SHP77 treated with DMSO at 0.1 percent for 48 hours (cell line): ENCODE results near the gene SLC35A2.

Source experiments
- DNase-seq: peaks from one replicate; lab custom pipeline; 2025; lab: John Stamatoyannopoulos, UW

SLC35A2 gene

GRCh38 chrX:48911412-48912182 is at the start of gene SLC35A2:
SLC35A2 (minus strand) TSS chrX:48911646; CDS start chrX:48911636, 10 bp downstream.
- peak; percentile 52 for DNase-seq

GRCh38 chrX:48960291-48960690 is 48.8 kb upstream of the SLC35A2 start:
- DNase-seq: no peak

DNA sequence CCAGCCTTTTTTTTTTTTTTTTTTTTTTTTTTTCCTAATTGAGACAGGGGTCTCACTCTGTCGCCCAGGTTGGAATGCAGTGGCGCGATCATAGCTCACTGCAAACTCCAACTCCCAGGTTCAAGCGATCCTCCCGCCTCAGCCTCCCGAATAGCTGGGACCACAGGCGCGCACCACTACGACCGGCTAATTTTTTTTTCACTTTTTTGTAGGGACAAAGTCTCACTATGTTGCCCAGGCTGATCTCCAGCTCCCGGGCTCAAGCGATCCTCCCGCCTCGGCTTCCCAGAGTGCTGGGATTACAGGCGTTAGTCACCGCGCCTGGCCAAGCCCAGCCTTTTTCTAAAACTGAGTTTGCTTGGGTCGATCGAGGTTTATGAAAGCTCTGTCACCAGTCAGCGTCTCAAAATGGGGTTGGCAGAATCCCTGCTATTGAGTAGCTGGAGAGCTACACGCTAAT is 47.2 kb upstream of the SLC35A2 start:
- no peak for DNase-seq

GRCh38 chrX:48957827-48958634 is 46.6 kb upstream of the SLC35A2 start:
- peak; percentile 78 for DNase-seq

DNA sequence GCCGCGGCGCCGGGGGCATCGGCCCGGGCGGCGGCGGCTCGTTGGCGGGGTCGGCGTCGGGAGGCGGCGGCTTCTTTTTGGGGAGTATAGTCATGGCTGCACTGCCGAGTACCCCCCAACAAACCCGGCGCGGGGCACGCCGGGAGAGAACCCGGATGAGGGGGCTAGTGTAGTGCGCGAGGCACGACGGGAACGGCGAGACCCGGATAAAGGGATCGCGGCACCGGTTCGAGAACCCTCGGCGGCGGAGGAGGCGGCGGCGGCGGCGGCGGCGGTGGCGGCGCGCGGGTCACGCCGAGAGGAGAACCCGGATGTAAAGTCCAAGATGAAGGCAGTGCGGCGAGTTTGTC is 46.0 kb upstream of the SLC35A2 start, which contains the start of gene OTUD5:
Gene OTUD5 (minus strand): TSS at position 131 of the 350 bp plus-strand sequence. CDS start 37 bp downstream, at position 94.
- DNase-seq: no peak

GRCh38 chrX:48956728-48957414 is 45.4 kb upstream of the SLC35A2 start:
- DNase-seq: no peak

GRCh38 chrX:48948589-48948988 is 37.1 kb upstream of the SLC35A2 start:
- no peak for DNase-seq

- no peak for DNase-seq
These were observed 34.3 kb upstream of the SLC35A2 start for GRCh38 chrX:48945517-48946348.

- DNase-seq: no peak
These were observed 31.4 kb upstream of the SLC35A2 start for GRCh38 chrX:48942895-48943294.

GRCh38 chrX:48940404-48940955 is 29.0 kb upstream of the SLC35A2 start:
- DNase-seq: no peak

DNA sequence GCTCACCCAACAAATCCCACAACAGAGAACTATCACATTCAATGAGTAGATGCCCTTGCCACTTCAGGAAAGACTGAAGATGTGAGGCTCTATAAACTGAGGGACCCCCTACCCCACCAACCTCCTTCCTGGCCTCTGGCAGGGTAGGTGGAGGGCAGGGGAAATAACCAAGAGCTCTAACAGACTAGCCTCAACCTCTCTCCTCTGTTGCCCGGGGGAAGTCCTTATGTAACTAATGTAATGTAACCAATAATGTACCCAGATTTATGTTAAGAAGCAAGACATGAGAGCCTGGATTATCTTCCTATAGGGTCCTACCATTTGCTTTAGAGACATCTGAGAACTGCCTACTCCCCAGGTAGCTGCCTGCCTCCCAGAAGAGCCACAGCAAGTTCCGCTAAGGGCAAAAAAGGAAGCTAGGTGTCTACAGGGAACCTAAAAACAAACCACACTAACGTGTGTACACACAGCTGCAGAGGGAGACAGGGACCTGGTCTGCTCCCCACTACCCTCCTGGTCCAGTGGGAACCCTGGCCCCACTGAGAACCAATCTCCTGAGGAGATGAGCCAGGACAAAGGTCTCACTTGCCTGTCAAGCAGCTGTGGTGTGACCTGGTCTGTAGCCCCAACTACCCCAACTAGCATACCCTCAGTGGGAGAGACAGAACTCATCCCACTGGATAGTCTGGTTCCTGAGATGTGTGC is 28.2 kb upstream of the SLC35A2 start:
- no peak for DNase-seq

- DNase-seq: no peak
These were observed 27.4 kb upstream of the SLC35A2 start for GRCh38 chrX:48938721-48939425.

- no peak for DNase-seq
These were observed 25.8 kb upstream of the SLC35A2 start for GRCh38 chrX:48937054-48937907.

DNA sequence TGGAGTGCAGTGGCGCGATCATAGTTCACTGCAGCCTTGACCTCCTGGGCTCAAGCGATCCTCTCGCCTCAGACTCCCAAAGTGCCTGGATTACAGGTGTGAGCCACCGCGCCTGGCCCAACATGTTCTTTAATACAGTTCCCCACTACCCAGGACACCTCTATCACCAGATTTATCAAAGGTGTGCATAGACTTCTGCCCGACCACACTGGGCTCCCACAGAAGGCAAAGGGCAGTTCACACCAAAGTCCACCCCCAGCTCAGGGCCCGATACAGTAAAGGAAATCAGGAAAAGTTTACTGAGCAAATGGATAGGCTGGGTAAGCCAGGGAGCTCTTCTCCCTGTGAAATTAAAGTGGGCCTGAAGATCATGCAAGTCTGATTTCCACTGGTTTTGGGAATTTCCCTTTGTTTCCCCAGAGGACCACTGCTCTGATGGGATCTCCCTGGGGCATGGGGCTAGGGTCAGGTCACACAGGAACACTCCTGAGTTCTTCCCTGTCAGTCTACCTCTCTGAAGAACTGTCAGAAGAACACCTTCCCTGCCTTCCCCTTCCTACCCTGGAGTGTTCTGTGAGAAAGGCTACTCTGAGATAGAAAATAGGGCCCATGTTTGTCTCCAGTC is 25.1 kb upstream of the SLC35A2 start:
- DNase-seq: no peak

DNA sequence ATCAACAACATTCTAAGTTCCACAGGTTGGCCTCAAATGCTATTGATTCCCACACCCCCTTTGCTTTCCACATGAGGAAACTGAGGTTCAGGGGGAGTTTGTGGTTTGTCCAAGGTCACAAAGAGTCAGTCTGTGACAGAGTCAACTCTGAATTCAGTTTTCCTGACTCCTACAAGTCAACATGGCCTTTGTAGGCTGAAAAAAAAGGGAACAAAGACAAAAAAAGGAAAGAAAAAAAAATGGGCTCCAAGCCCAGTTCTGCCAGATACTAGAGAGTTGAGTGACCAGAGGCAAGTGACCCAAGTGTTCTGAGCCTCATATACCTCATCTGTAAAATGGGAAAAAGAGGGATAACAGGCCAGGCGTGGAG is 23.8 kb upstream of the SLC35A2 start:
- DNase-seq: no peak

DNA sequence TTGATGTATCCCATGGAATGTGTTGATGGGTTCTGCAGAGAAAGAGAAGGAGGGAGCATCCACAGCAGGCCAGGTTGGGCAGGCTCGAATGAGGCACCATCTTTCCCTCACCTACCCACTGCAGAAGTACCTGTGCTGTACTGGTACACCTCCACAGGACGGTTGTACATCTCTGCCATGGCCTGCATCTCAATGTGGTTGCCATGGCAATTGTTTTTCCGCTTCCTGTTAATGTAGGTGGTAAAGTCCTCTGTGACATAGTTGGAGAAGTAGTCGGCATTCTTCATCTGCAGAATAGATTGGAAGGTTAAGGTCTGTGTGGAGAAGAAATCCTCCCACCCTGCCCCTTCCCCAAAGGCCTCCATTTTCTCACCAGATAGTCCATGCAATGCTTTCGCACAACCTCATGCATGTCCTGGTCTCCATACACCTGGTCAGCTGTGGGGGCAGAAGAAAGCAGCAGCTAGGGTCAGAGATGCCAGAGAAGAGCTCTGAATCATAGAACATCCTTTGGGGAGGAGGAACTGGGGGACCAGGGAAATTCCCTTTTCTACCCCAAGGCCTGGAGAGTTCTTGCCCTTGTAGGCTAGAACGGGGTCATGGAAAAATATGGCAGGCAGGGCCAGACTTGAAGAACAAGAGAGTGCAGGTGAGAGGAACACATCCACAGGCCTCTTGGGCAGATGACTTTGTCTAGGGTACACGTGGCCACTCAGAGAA is 23.3 kb upstream of the SLC35A2 start:
- DNase-seq: no peak

DNA sequence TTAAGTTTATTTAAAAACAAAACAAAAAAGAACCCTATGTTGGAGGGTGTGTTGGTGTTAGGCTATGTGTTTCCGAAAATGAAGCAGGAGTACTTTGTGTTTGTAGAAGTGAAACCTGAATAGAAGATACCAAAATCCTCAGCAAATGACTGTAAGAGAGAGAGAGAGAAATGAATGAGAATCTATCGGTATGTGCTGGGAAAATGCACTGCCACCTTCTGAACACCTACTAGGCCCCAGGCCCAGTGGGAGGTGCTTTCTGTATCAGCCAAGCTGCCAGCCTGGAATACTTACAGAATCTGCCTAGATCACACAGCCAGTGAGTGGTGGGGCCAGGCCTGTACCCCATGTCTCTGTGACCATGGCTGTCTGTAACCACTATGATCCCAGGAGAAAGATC is 22.3 kb upstream of the SLC35A2 start:
- no peak for DNase-seq
